Measurements from ENCODE around the gene CADPS. TPM values are rescaled to one million over a fixed set of nuclear protein-coding genes. Genes with fewer than 3 reads are reported as not detected.

Gene CADPS
- total and polyA plus RNA-seq, 2 of the 4 experiments (the other 2 are of a cell fraction), result not detected

DNA sequence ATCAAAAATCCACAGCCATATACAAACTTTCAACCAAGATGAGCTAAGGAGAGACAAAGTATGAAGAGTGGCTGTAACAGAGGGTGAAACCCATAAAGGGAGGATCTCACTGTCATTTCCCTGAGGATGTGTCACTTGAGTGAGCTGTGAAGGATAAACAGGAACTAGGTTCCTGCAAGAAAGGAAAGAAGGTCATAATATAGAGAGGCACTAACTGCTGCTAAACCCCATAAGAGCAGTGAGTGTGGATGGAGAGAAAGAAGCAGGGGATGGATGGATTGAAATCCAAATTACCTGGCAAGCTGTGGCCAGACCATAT lies 45.2 kb upstream of the CADPS start:
- in situ Hi-C loops (cut with MboI; ENCODE audit: low sequenced_read_pairs), result no loop called here
- Histone ChIP-seq H3K14ac (replicated peaks; ENCODE audit: low read depth, low read length) (no peak overlapping the region), H4K8ac (ENCODE audit: low read depth in 2 of 2, low read length in 2 of 2) (no peak overlapping the region), H3K9me3 (ENCODE audit: control insufficient read depth, insufficient read depth, low read length) (peaks cover 7% of the 10 kb centered on the region; the same call in 1 of the 2 replicates), H3K36me3 (ENCODE audit: control insufficient read depth, insufficient read depth, low read length) (no peaks in the 10 kb centered on the region), H4K5ac (ENCODE audit: low read depth, low read length) (no peak overlapping the region), H2BK120ac (ENCODE audit: low read depth, low read length) (no peak overlapping the region), H2BK15ac (ENCODE audit: low read depth, low read length) (no peak overlapping the region), H3K18ac (ENCODE audit: low read depth, low read length) (no peak overlapping the region), H3K4me2 (ENCODE audit: low read depth, low read length) (no peak overlapping the region), H4K20me1 (ENCODE audit: insufficient read depth, low read length) (no peaks in the 10 kb centered on the region), H3K4ac (ENCODE audit: low read depth, low read length) (no peak overlapping the region), H3K4me3 (ENCODE audit: insufficient read depth, low read depth, low read length) (no peak overlapping the region), H3K23ac (ENCODE audit: low read depth, low read length) (no peak overlapping the region), H2BK5ac (ENCODE audit: low read depth, low read length, poor library complexity, severe bottlenecking) (no peak overlapping the region), H3K9me1 (ENCODE audit: insufficient read depth, low read length) (no peaks in the 10 kb centered on the region), H3K56ac (ENCODE audit: extremely low read depth, insufficient read depth, low read length) (no peak overlapping the region), H2AFZ (replicated peaks; ENCODE audit: low read length, poor library complexity) (no peak overlapping the region), H3K9ac (ENCODE audit: low read depth, low read length) (no peak overlapping the region), H2AK5ac (ENCODE audit: low read depth, low read length) (no peak overlapping the region), H4K91ac (ENCODE audit: insufficient read depth, low read depth, low read length) (no peak overlapping the region), H2AK9ac (replicated peaks; ENCODE audit: low read depth, low read length, poor library complexity) (no peak overlapping the region), H3K4me1 (ENCODE audit: control insufficient read depth, insufficient read depth, low read length) (no peaks in the 10 kb centered on the region), H2BK20ac (ENCODE audit: low read depth, low read length) (no peak overlapping the region), H3K27ac (ENCODE audit: insufficient read depth, low read length) (no peak overlapping the region), H3K27me3 (ENCODE audit: control insufficient read depth, insufficient read depth, low read length) (no peaks in the 10 kb centered on the region), H3K79me1 (ENCODE audit: low read depth in 1 of 2, low read length in 2 of 2) (no peaks in the 10 kb centered on the region)
- intact Hi-C loops (cut with micrococcal nuclease), result no loop called here
- ATAC-seq (ENCODE audit: low read depth) (no peak), DNase-seq (no peak)
- dilution Hi-C loops (cut with HindIII; ENCODE audit: low sequenced_read_pairs, unreplicated experiment), result no loop called here
- POLR2A ChIA-PET (ENCODE audit: unreplicated experiment), result no interaction called here
- CTCF ChIA-PET, result no interaction called here
- no peak for TF ChIP-seq SMC3 (IDR thresholded peaks at IDR 0.05; ENCODE audit: low read depth, low read length)
- TF ChIP-seq ELK1 (IDR thresholded peaks at IDR 0.05; ENCODE audit: borderline replicate concordance, low read depth, low read length), result no peak
- TF ChIP-seq RCOR1 (IDR thresholded peaks at IDR 0.05; ENCODE audit: insufficient replicate concordance, low read length), result no peak
- no peak for TF ChIP-seq POLR2A (IDR thresholded peaks at IDR 0.05; ENCODE audit: low read depth, low read length)
- TF ChIP-seq RFX5 (IDR thresholded peaks at IDR 0.05; ENCODE audit: low read depth, low read length), result no peak
- TF ChIP-seq RAD21 (IDR thresholded peaks at IDR 0.05; ENCODE audit: low read length), result no peak
- TF ChIP-seq CEBPB (IDR thresholded peaks at IDR 0.05; ENCODE audit: low read depth, low read length), result no peak
- no peak for TF ChIP-seq MXI1 (IDR thresholded peaks at IDR 0.05; ENCODE audit: borderline replicate concordance, low read depth, low read length)
- no peak for TF ChIP-seq MAZ (IDR thresholded peaks at IDR 0.05; ENCODE audit: borderline replicate concordance, low read depth, low read length)
- no peak for TF ChIP-seq MAFK (IDR thresholded peaks at IDR 0.05; ENCODE audit: low read depth, low read length)
- TF ChIP-seq FOS (IDR thresholded peaks at IDR 0.05; ENCODE audit: low read depth, low read length), result no peak
- TF ChIP-seq BHLHE40 (IDR thresholded peaks at IDR 0.05; ENCODE audit: low read depth, low read length), result no peak
- TF ChIP-seq CHD1 (IDR thresholded peaks at IDR 0.05; ENCODE audit: low read depth, low read length), result no peak
- no peak for TF ChIP-seq CTCF (conservative IDR thresholded peaks at IDR 0.05; ENCODE audit: low read depth, low read length)
- no peak for TF ChIP-seq NFE2L2 (IDR thresholded peaks at IDR 0.05; ENCODE audit: low read depth, low read length)
- TF ChIP-seq USF2 (IDR thresholded peaks at IDR 0.05; ENCODE audit: low read depth, low read length), result no peak
- no TSS peak for BruUV-seq (replicated peaks)
